Transverse colon (tissue), 4 donors: ENCODE results near the gene PLD4. TPM values are rescaled to one million over a fixed set of nuclear protein-coding genes. Genes with fewer than 3 reads are reported as not detected.
"Not testable (repeated sequence)": the region's sequence is repeated elsewhere in the genome, so short reads cannot be mapped to it uniquely, and the experiment has no call there.

Source experiments
- DNase-seq: peaks from one replicate; pipeline ENCODE4 v3.0.0-alpha.2; 2019
- H3K27ac ChIP-seq, 4 donors: fragments of 200-600 bp; sonication (generic); 2 replicates each; pipeline ENCODE4 v1.5.1; 2016 to 2018; ENCODE audit warnings: inconsistent platforms in 4 of 4
- H3K27me3 ChIP-seq: fragments of 200-600 bp; sonication (generic); 2 replicates; pipeline ENCODE4 v1.5.1; 2017; ENCODE audit warnings: inconsistent platforms
- H3K36me3 ChIP-seq, 4 donors: fragments of 200-600 bp; sonication (generic); 2 replicates each; pipeline ENCODE4 v1.5.1; 2017 to 2019; ENCODE audit warnings: inconsistent platforms in 4 of 4
- H3K4me1 ChIP-seq, 4 donors: fragments of 200-600 bp; sonication (generic); 2 replicates each; pipeline ENCODE4 v1.5.1; 2017 to 2020; ENCODE audit warnings: inconsistent platforms in 4 of 4
- H3K4me3 ChIP-seq, 4 donors: fragments of 200-600 bp; sonication (generic); 1 replicate in 1 of 4; 2 replicates in 3 of 4; pipeline versions ENCODE4 v1.5.1 to v1.6.1; 2017 to 2019; ENCODE audit warnings: inconsistent platforms in 4 of 4
- H3K9me3 ChIP-seq, 2 donors: fragments of 200-600 bp; sonication (generic); 2 replicates each; pipeline ENCODE4 v1.5.1; 2017 to 2019; ENCODE audit warnings: inconsistent platforms in 2 of 2
- CTCF ChIP-seq, 5 experiments: fragments of 200-600 bp in 3 of 5; fragments of 450-650 bp in 2 of 5; sonication (generic) in 3 of 5; IDR thresholded peaks; 1 replicate in 2 of 5; 2 replicates in 3 of 5; pipeline ENCODE4 v1.5.1; 2016 to 2017; ENCODE audit warnings: antibody characterized with exemption in 5 of 5, inconsistent platforms in 3 of 5, mild to moderate bottlenecking in 2 of 5, moderate library complexity in 1 of 5
- EP300 ChIP-seq: sonication (generic); formaldehyde crosslinking; IDR thresholded peaks from one replicate; pipeline ENCODE4 v1.6.1; 2017; ENCODE audit warnings: antibody characterized with exemption, low read depth
- POLR2A ChIP-seq: fragments of 450-650 bp; IDR thresholded peaks from one replicate; pipeline ENCODE4 v1.6.1; 2016; ENCODE audit warnings: antibody characterized with exemption, mild to moderate bottlenecking, moderate library complexity
- POLR2AphosphoS5 ChIP-seq, 3 donors: sonication (generic); formaldehyde crosslinking; IDR thresholded peaks; one replicate each; pipeline ENCODE4 v1.6.1; 2016; ENCODE audit warnings: antibody characterized with exemption in 3 of 3
- WGBS, 2 donors: methylation state at CpG; one replicate each; pipeline ENCODE4 v1.1.5; 2018; ENCODE audit warnings: low coverage in 1 of 2; 5-methylcytosine and 5-hydroxymethylcytosine counted together
- in situ Hi-C, 4 donors: fragments of 200-750 bp; cut with MboI; loops; one replicate each; pipeline versions ENCODE4 v1.15.0 to v1.15.1; 2017; ENCODE audit warnings: low sequenced_read_pairs in 3 of 4, low pct_ligation_motif_present in 1 of 4, low pct_unique_long_range_greater_than_20kb in 1 of 4
- intact Hi-C: fragments of 100-400 bp; cut with DNase I; formaldehyde crosslinking; loops from one replicate; pipeline ENCODE4 v1.15.1; 2023; ENCODE audit warnings: low total_unique reads
- total RNA-seq, 4 donors: library from RNA; depleted of rRNA; stranded (reverse); fragments of >200 nt; gene quantifications; one replicate each; pipeline ENCODE4 v1.1.0, GENCODE V29; 2016

Gene PLD4
- total RNA-seq, 4 donors from 2014 or later, result 1.1 TPM; not detected in 2

DNA sequence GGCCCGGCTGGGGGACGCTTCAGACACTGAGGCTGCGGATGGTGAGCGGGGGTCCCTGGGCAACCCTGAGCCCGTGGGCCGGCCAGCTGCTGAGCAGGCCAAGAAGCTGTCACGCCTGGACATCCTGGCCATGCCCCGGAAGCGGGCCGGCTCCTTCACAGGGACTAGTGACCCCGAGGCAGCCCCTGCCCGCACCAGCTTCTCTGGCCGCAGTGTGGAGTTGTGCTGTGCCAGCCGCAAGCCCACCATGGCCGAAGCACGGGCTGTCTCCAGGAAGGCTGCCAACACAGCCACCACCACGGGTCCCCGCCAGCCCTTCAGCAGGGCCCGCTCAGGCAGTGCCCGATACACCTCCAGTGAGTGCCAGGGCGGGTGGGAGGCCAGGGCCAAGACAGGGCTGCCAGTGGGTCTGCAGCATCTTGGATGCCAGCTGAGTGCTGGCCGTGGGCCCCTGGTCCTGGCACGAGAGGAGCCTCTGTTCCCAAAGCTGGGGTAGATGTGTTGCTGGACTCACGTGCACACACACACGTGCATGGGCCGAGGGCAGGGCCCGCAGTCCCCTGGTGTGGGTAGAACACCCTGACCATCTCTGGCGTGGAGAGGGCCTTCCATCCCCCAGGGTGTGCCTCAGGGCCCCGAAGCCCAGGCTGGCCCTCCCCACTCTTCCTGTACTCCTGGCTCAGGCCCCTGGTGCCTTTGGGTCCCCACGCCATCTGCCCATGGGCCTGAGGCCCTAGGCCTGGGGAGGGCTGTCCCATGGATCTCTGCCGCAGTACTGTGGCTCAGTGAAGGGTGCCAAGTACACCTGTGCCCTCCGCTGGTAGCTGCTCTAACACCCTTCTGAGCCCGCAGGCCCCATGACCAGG is 36.8 kb upstream of the PLD4 start:
- Histone ChIP-seq H3K4me1 (no peaks in the 10 kb centered on the region), H3K27me3 (no peaks in the 10 kb centered on the region), H3K36me3 (peaks cover 0 to 30% (median 0%) of the 10 kb centered on the region in 4 donors), H3K9me3 (no peaks in the 10 kb centered on the region), H3K27ac (no peak overlapping the region), H3K4me3 (no peak overlapping the region)
- in situ Hi-C loops (no loop called here), intact Hi-C loops (loop anchor here (10.0 kb wide), 1 partner anchor 997 kb away; no protein-coding TSS in a partner anchor)
- 90% methylated on average over 27 of the region's 33 CpGs; no CpG with 5 or more reads in 1 of the 2 donors for WGBS, 2 donors
- TF ChIP-seq POLR2A, result no peak
- DNase-seq, result no peak

- in situ Hi-C loops, result no loop called here
- Histone ChIP-seq H3K9me3 (no peaks in the 10 kb centered on the region), H3K27ac (no peak overlapping the region), H3K36me3 (peaks cover 0 to 26% (median 0%) of the 10 kb centered on the region in 4 donors), H3K4me3 (no peak overlapping the region), H3K27me3 (no peaks in the 10 kb centered on the region), H3K4me1 (no peaks in the 10 kb centered on the region)
- TF ChIP-seq CTCF (IDR thresholded peaks at IDR 0.05) (no peak), EP300 (no peak), POLR2AphosphoS5 (IDR thresholded peaks at IDR 0.05) (no peak), POLR2A (no peak)
- no peak for DNase-seq
- WGBS, 2 donors, result 91% methylated on average over 13 of the region's 26 CpGs; no CpG with 5 or more reads in 1 of the 2 donors
- intact Hi-C loops, result loop anchor here (10.0 kb wide), 1 partner anchor 996 kb away; no protein-coding TSS in a partner anchor
Measured at GRCh38 chr14:104888489-104889374, 35.9 kb upstream of the PLD4 start.

GRCh38 chr14:104889375-104889757 is 35.3 kb upstream of the PLD4 start:
- no peak overlapping the region for H3K27ac ChIP-seq
- no peak for DNase-seq
- no peaks in the 10 kb centered on the region for H3K27me3 ChIP-seq
- intact Hi-C loops (loop anchor here (10.0 kb wide), 1 partner anchor 995 kb away; no protein-coding TSS in a partner anchor), in situ Hi-C loops (no loop called here)
- 93% methylated on average over 23 of the region's 23 CpGs; no CpG with 5 or more reads in 1 of the 2 donors for WGBS, 2 donors
- no peak overlapping the region for H3K4me3 ChIP-seq
- TF ChIP-seq CTCF (IDR thresholded peaks at IDR 0.05), result no peak
- no peak for TF ChIP-seq EP300
- TF ChIP-seq POLR2AphosphoS5 (IDR thresholded peaks at IDR 0.05), result no peak
- TF ChIP-seq POLR2A, result no peak
- no peaks in the 10 kb centered on the region for H3K9me3 ChIP-seq
- H3K4me1 ChIP-seq, result no peaks in the 10 kb centered on the region
- H3K36me3 ChIP-seq, result peaks cover 0 to 20% (median 0%) of the 10 kb centered on the region in 4 donors

DNA sequence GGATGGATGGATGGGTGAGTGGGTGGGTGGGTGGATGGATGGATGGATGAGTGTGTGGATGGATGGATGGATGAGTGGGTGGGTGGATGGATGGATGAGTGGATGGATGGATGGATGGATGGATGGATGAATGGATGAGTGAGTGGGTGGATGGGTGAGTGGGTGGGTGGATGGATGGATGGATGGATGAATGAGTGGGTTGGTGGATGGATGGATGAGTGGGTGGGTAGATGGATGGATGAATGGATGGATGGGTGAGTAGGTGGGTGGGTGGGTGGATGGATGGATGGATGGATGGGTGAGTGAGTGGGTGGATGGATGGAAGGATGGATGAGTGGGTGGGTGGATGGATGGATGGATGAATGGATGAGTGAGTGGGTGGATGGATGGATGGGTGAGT is 34.4 kb upstream of the PLD4 start:
- H3K27me3 ChIP-seq, intact Hi-C loops, H3K4me1 ChIP-seq, in situ Hi-C loops, DNase-seq, H3K4me3 ChIP-seq, H3K9me3 ChIP-seq, H3K27ac ChIP-seq: not testable (repeated sequence)
- peaks cover 0 to 20% (median 0%) of the 10 kb centered on the region in 4 donors for H3K36me3 ChIP-seq

GRCh38 chr14:104891121-104891551 is 33.5 kb upstream of the PLD4 start:
- intact Hi-C loops, result no loop called here
- no peak for DNase-seq

More at GRCh38 chr14:104891121-104891551, 33.5 kb upstream of the PLD4 start:
- WGBS, 2 donors, result 83 to 92% methylated on average over 2 to 4 of the region's 4 CpGs
- H3K4me1 ChIP-seq, result no peaks in the 10 kb centered on the region
- peaks cover 0 to 18% (median 0%) of the 10 kb centered on the region in 4 donors for H3K36me3 ChIP-seq
- in situ Hi-C loops, result no loop called here
- H3K27me3 ChIP-seq, result no peaks in the 10 kb centered on the region
- no peak overlapping the region for H3K4me3 ChIP-seq
- H3K27ac ChIP-seq, result no peak overlapping the region
- H3K9me3 ChIP-seq, result no peaks in the 10 kb centered on the region
- no peak for TF ChIP-seq CTCF (IDR thresholded peaks at IDR 0.05)
- no peak for TF ChIP-seq POLR2AphosphoS5 (IDR thresholded peaks at IDR 0.05)
- no peak for TF ChIP-seq EP300
- TF ChIP-seq POLR2A, result no peak
